GM12865 (cell line): ENCODE results near the gene CCSER1.

Experiments
- DNase-seq: peaks from one replicate; pipeline ENCODE4 v3.0.0; 2010; ENCODE audit warnings: low read depth
- H3K4me3 ChIP-seq: 2 replicates; pipeline ENCODE4 v1.5.1; 2011; ENCODE audit warnings: mild to moderate bottlenecking, low read depth, low read length, control low read depth
- CTCF ChIP-seq: IDR thresholded peaks from 2 replicates; pipeline ENCODE4 v1.5.1; 2011; ENCODE audit warnings: low read length, control low read depth, low read depth, inconsistent platforms; ENCODE audit not compliant: insufficient read depth; ENCODE audit errors: missing control alignments

The CCSER1 gene

GRCh38 chr4:91470671-91471070 lies 1343.5 kb downstream of the CCSER1 start:
- no peak overlapping the region for H3K4me3 ChIP-seq
- TF ChIP-seq CTCF: no peak

GRCh38 chr4:91471280-91471679 lies 1344.1 kb downstream of the CCSER1 start:
- no peak for DNase-seq
- no peak overlapping the region for H3K4me3 ChIP-seq
- TF ChIP-seq CTCF: no peak

More at GRCh38 chr4:91470671-91471070, 1343.5 kb downstream of the CCSER1 start:
- DNase-seq: no peak

GRCh38 chr4:91472046-91472445 lies 1344.9 kb downstream of the CCSER1 start:
- TF ChIP-seq CTCF: no peak
- no peak for DNase-seq
- no peak overlapping the region for H3K4me3 ChIP-seq

GRCh38 chr4:91485415-91485814 lies 1358.2 kb downstream of the CCSER1 start:
- no peak for DNase-seq
- no peak for TF ChIP-seq CTCF
- no peak overlapping the region for H3K4me3 ChIP-seq

GRCh38 chr4:91488946-91489345 lies 1361.8 kb downstream of the CCSER1 start:
- no peak for DNase-seq
- TF ChIP-seq CTCF: no peak
- no peak overlapping the region for H3K4me3 ChIP-seq

- DNase-seq: peak; percentile 5
- no peak overlapping the region for H3K4me3 ChIP-seq
- no peak for TF ChIP-seq CTCF
These were observed 1370.7 kb downstream of the CCSER1 start for GRCh38 chr4:91497892-91498291.

GRCh38 chr4:91502365-91502764 lies 1375.2 kb downstream of the CCSER1 start:
- TF ChIP-seq CTCF: peak; percentile 19
- H3K4me3 ChIP-seq: no peak overlapping the region
- DNase-seq: peak; percentile 30
